Measurements from ENCODE around the gene OR8D2. TPM values are rescaled to one million over a fixed set of nuclear protein-coding genes. Genes with fewer than 3 reads are reported as not detected.

The OR8D2 gene
- total and polyA plus RNA-seq, 2 of the 4 experiments (the other 2 are of a cell fraction): not detected

- H2BK15ac ChIP-seq (ENCODE audit: low read depth, low read length): no peak within 1 kb of the TSS; the same call in 2 of the 3 replicates
- no peak within 1 kb of the TSS for H4K8ac ChIP-seq (ENCODE audit: low read depth in 2 of 2, low read length in 2 of 2)
- DNase-seq: no peak
- no peak within 1 kb of the TSS; the same call in 1 of the 2 replicates for H4K5ac ChIP-seq (ENCODE audit: low read depth, low read length)
- 0 out of 2 replicates have a peak within 1 kb of the TSS, but pooled peaks have one; percentile 23 for H2BK120ac ChIP-seq (ENCODE audit: low read depth, low read length)
- no peak within 1 kb of the TSS for H2AFZ ChIP-seq (replicated peaks; ENCODE audit: low read length, poor library complexity)
- 0 out of 2 replicates have a peak within 1 kb of the TSS, but pooled peaks have one; percentile 38 for H2BK20ac ChIP-seq (ENCODE audit: low read depth, low read length)
- H2AK9ac ChIP-seq (replicated peaks; ENCODE audit: low read depth, low read length, poor library complexity): no peak within 1 kb of the TSS
- H3K14ac ChIP-seq (replicated peaks; ENCODE audit: low read depth, low read length): no peak within 1 kb of the TSS
- H4K20me1 ChIP-seq (ENCODE audit: insufficient read depth, low read length): no peaks in the 10 kb centered on the region
- WGBS, 2 experiments (ENCODE audit: extremely low coverage in 2 of 2, insufficient read length in 1 of 2): no CpG with 5 or more reads among the region's 2 CpGs
- BruUV-seq (replicated peaks): no TSS peak
- no peaks in the 10 kb centered on the region for H3K9me3 ChIP-seq (ENCODE audit: control insufficient read depth, insufficient read depth, low read length)
- H2BK5ac ChIP-seq (ENCODE audit: low read depth, low read length, poor library complexity, severe bottlenecking): no peak within 1 kb of the TSS
- peak within 1 kb of the TSS; percentile 20; the same call in 1 of the 2 replicates for H3K18ac ChIP-seq (ENCODE audit: low read depth, low read length)
- H3K9me1 ChIP-seq (ENCODE audit: insufficient read depth, low read length): no peaks in the 10 kb centered on the region
- no peak for ATAC-seq (ENCODE audit: low read depth)
- peaks cover 2% of the 10 kb centered on the region; the same call in 1 of the 2 replicates for H3K4me1 ChIP-seq (ENCODE audit: control insufficient read depth, insufficient read depth, low read length)
- no peak within 1 kb of the TSS for H3K56ac ChIP-seq (ENCODE audit: extremely low read depth, insufficient read depth, low read length)
- ChIA-PET CTCF (no interaction called here), POLR2A (ENCODE audit: unreplicated experiment) (no interaction called here)
- no peak within 1 kb of the TSS for H3K4me3 ChIP-seq (ENCODE audit: insufficient read depth, low read depth, low read length)
- H3K79me1 ChIP-seq (ENCODE audit: low read depth in 1 of 2, low read length in 2 of 2): no peaks in the 10 kb centered on the region
- in situ Hi-C loops (cut with MboI; ENCODE audit: low sequenced_read_pairs) (loop anchor here (10.0 kb wide), 1 partner anchor 239 kb away; no protein-coding TSS in a partner anchor), dilution Hi-C loops (cut with HindIII; ENCODE audit: low sequenced_read_pairs, unreplicated experiment) (no loop called here), intact Hi-C loops (cut with micrococcal nuclease) (no loop called here)
- peak within 1 kb of the TSS; percentile 32; the same call in 1 of the 2 replicates for H3K4ac ChIP-seq (ENCODE audit: low read depth, low read length)
- H2AK5ac ChIP-seq (ENCODE audit: low read depth, low read length): no peak within 1 kb of the TSS
- no peaks in the 10 kb centered on the region for H3K36me3 ChIP-seq (ENCODE audit: control insufficient read depth, insufficient read depth, low read length)
- no peak within 1 kb of the TSS for H3K23ac ChIP-seq (ENCODE audit: low read depth, low read length)
- H4K91ac ChIP-seq (ENCODE audit: insufficient read depth, low read depth, low read length): no peak within 1 kb of the TSS
- H3K27me3 ChIP-seq (ENCODE audit: control insufficient read depth, insufficient read depth, low read length): no peaks in the 10 kb centered on the region
- H3K9ac ChIP-seq (ENCODE audit: low read depth, low read length): no peak within 1 kb of the TSS
- H3K27ac ChIP-seq (ENCODE audit: insufficient read depth, low read length): no peak within 1 kb of the TSS
- TF ChIP-seq MXI1 (IDR thresholded peaks at IDR 0.05; ENCODE audit: borderline replicate concordance, low read depth, low read length) (no peak), MAZ (IDR thresholded peaks at IDR 0.05; ENCODE audit: borderline replicate concordance, low read depth, low read length) (no peak), ELK1 (IDR thresholded peaks at IDR 0.05; ENCODE audit: borderline replicate concordance, low read depth, low read length) (no peak), USF2 (IDR thresholded peaks at IDR 0.05; ENCODE audit: low read depth, low read length) (no peak)
- H3K4me2 ChIP-seq (ENCODE audit: low read depth, low read length): no peak within 1 kb of the TSS
Measured at GRCh38 chr11:124313849-124314248, 6.1 kb downstream of the OR8D2 start, which contains the start of gene OR8D1. TSS of gene OR8D1 (minus strand) at chr11:124313949. CDS start at chr11:124310766, 3,183 bp downstream.

All from IMR-90 (cell line).